NCI-H1417 (cell line): ENCODE data around the gene WDR73.
"Not testable (repeated sequence)": the region's sequence is repeated elsewhere in the genome, so short reads cannot be mapped to it uniquely, and the experiment has no call there.

Experiments used
- DNase-seq, 3 experiments: peaks; one replicate each; lab custom pipeline; 2025; lab: John Stamatoyannopoulos, UW

The WDR73 gene

DNA sequence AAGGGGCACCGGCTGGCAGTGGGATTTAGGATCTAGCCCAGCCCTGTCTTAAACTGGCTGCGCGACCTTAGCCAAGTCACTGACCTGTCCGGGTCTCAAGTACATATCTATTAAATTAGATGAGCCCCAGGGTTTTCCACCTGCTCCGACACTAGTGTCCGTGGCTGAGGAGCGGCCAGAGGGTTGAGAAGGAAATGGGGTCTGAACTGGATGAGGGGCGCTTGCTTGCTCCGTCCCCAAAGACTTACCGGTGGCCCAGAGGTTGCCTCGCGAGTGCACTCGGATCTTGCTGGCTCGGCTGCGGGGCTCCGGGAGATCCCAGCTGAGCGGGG, 3.6 kb upstream of the WDR73 start:
- no peak for DNase-seq

DNA sequence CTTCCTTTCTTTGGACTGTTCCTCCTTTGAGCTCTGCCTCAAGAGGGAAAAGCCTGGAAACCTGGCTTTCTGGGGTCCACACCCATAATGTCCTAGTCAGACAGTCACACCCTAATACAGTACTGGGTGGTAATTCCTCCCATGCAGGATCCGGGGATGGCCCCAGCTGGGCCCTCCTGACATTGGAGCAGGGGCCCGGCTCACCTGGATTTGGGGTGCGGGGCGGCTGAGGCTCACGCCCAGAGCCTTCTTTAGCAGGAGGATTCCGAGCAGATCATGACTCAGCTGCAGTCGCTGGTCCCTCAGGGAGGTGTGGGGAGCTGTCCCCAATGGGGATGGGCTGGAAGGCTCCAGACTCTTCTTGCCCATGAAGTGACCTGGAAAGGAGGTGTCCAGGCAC, 2.9 kb upstream of the WDR73 start:
- DNase-seq: no peak

GRCh38 chr15:84654689-84655453, 788 bp upstream of the WDR73 start:
- DNase-seq: peak; percentile 31 to 91 (median 80)

- DNase-seq: no peak
These were observed 536 bp downstream of the WDR73 start for GRCh38 chr15:84653584-84653909.

DNA sequence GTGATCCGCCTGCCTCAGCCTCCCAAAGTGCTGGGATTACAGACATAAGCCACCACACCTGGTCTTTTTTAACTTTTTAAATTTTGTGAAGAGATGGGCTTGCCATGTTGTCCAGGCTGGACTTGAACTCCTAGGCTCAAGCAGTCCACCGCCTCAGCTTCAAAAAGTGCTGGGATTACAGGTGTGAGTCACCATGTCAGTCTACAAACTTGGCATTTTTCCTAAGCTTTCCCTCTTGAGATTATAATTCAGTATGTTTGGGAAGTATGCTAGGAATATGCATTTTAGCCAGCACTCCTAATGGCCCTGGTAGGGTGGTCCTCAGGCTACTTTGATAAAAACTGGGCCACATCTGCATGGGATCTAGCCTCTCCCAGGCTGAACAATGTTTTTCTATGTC, 4.4 kb downstream of the WDR73 start:
- no peak for DNase-seq

GRCh38 chr15:84648539-84648938, 5.5 kb downstream of the WDR73 start:
- DNase-seq: no peak

GRCh38 chr15:84647726-84648125, 6.4 kb downstream of the WDR73 start:
- DNase-seq: no peak

DNA sequence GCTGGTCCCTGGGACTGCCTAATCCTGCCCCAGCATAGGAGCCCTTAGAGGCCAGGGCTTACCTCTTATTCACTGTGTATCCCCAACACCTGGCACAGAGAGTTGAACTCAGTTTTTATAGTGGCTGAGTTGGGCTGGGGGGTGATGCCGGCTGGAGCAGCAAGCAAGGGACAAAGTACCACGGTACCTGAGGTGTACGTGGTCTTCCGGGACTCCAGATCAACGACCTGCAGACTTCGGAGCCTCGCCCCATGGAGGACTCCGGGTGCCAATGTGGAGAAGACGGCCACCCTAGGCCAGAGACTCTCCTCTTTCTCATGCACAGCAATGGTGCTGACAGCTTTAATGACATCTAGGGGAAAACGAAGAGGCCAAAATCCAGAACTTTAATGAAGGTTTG, 8.1 kb downstream of the WDR73 start:
- DNase-seq: no peak

DNA sequence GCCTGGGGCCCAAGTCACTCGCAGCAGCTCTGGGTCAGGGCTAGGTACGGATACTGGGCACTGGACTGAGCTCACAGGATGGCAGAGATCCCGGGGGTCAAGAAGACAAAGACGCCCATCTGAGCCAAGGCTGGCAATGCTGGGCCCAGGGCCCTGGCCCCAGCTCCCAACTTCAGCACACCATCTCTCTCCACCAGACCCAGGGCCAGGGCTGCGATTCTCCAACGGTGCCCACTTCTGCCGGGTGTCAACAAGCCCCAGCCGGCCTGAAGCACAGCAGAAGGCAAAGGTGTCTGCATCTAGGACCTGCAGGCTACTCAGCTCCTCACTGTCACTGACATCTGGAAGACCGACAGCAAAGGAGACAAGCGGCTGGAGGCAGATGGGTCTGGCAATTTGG, 8.6 kb downstream of the WDR73 start:
- DNase-seq: no peak

DNA sequence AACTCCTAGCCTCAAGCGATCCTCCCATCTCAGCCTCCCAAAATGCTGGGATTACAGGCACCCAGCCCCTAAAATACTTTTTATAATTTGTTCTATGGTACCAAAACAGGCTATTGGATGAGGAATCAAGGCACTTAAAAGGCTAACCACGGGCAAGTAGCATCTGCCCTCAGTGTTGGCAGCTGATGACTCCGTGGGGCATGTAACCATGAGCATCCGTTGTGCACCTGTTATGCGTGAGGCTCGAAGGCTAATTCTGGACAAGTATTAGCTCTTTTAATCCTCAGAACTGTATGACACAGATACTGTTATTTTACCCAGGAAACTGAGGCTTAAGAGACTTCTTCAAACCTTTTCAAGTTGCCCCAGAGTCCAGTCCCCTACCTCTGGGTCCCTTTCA, 10.2 kb downstream of the WDR73 start:
- no peak for DNase-seq

- not testable (repeated sequence) for DNase-seq
These were observed 11.4 kb downstream of the WDR73 start for GRCh38 chr15:84642640-84643039.

- not testable (repeated sequence) for DNase-seq
These were observed 12.2 kb downstream of the WDR73 start for GRCh38 chr15:84641871-84642270.

DNA sequence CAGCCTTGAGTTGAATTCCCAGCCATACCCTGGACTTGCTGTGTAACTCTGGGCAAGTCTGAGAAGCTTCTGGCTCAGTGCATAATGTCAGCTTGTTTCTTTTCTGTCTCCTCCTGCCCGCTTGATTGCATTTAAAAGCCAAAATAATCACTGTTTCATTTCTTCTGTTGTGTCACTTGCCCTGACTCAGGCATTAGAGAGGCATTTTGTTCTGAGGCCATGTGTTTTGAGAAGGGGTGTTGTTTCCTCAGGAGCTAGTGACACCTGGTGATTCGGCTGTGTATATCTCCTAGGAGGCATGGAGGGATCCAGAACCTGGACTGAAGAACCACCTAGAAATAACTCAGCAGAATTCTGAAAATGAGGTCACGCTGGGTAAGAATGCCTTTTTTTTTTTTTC, 16.0 kb downstream of the WDR73 start:
- DNase-seq: peak in 1 of 3 experiments; percentile 26

GRCh38 chr15:84634228-84634837, 19.8 kb downstream of the WDR73 start:
- peak in 1 of 3 experiments; percentile 55 for DNase-seq

DNA sequence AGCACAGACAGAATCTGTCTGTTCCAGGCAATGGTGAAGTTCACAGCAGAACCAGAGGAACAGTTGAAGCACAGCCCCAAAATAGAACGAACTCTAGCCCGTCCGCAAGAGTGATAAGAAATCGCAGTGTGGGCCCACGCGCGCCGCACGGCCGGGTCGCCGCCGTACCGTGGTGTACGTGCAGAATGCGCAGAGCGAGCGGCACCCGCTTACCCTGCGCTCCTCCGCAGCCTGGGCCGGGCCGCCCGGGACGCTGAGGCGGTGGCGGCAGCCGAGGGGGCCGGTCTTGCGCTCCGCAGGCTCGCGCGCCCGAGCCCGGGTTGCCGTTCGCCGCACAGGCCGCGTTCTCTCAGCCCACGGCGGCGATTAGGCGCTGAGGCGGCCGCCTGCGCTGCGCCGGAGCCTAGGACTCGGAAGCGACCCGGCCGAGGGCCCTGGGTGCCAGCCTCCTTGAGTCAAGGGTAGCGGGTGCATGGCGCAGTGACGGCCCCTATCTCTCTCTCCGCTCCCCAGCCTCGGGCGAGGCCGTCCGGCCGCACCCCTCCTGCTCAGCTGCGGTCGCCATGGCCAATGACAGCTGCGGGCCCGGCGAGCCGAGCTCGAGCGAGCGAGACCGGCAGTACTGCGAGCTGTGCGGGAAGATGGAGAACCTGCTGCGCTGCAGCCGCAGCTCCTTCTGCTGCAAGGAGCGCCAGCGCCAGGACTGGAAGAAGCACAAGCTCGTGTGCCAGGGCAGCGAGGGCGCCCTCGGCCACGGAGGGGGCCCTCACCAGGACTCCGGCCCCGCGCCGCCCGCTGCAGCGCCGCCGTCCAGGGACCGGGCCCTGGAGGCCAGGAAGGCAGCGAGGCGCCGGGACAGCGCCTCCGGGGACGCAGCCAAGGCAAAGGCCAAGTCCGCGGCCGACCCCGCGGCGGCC, 20.5 kb downstream of the WDR73 start:
- DNase-seq: peak; percentile 46 to 82 (median 80)

DNA sequence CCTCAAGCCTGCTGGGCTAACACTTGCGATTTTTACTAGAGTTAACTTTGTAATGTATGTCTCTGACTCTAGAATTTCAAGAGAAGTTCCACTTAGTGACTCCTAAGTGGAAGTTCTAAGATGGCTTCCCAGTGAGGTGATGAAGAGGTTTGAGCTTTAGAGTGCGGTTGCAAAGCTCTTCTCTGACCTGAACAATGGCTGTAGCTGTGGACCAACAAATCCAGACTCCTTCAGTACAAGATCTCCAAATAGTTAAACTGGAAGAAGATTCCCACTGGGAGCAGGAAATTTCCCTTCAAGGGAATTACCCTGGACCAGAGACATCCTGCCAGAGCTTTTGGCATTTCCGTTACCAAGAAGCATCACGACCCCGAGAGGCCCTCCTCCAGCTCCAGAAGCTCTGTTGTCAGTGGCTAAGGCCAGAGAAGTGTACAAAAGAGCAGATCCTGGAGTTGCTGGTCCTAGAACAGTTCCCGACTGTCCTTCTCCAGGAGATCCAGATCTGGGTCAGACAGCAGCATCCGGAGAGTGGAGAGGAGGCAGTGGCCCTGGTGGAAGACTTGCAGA, 22.3 kb downstream of the WDR73 start:
- no peak for DNase-seq

GRCh38 chr15:84629033-84629432, 25.1 kb downstream of the WDR73 start:
- no peak for DNase-seq

GRCh38 chr15:84625123-84625522, 29.0 kb downstream of the WDR73 start:
- no peak for DNase-seq

GRCh38 chr15:84624359-84624758, 29.7 kb downstream of the WDR73 start:
- DNase-seq: no peak

- no peak for DNase-seq
These were observed 32.6 kb downstream of the WDR73 start for GRCh38 chr15:84621358-84621979.

DNA sequence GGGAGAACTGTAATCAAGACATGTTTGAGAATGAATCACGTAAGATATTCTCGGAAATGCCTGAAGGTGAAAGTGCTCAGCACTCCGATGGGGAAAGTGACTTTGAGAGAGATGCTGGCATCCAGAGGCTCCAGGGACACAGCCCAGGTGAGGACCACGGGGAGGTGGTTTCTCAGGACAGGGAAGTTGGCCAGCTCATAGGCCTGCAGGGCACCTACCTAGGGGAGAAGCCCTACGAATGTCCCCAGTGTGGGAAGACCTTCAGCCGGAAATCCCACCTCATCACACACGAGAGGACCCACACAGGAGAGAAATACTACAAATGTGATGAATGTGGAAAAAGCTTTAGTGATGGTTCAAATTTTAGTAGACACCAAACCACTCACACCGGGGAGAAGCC, 33.5 kb downstream of the WDR73 start:
- no peak for DNase-seq

GRCh38 chr15:84616235-84616634, 37.8 kb downstream of the WDR73 start:
- no peak for DNase-seq
